Caki2 (cell line): ENCODE results near the gene CLEC4E. TPM values are rescaled to one million over a fixed set of nuclear protein-coding genes. Genes with fewer than 3 reads are reported as not detected.
"Not testable (repeated sequence)": the region's sequence is repeated elsewhere in the genome, so short reads cannot be mapped to it uniquely, and the experiment has no call there.

Experiments used
- DNase-seq: peaks from one replicate; pipeline ENCODE4 v3.0.0-alpha.2; 2015; ENCODE audit warnings: low read depth
- in situ Hi-C: cut with HindIII; loops from 2 replicates; pipeline ENCODE4 v1.10.0; 2016; ENCODE audit warnings: low sequenced_read_pairs, low pct_unique_long_range_greater_than_20kb, mixed read lengths
- total RNA-seq: library from RNA; depleted of rRNA; stranded (reverse); fragments of >200 nt; shearing (Covaris generic); gene quantifications from 2 replicates; pipeline ENCODE4 v1.2.3, GENCODE V29; 2014; ENCODE audit warnings: low replicate concordance; rRNA removed

CLEC4E gene, protein sequence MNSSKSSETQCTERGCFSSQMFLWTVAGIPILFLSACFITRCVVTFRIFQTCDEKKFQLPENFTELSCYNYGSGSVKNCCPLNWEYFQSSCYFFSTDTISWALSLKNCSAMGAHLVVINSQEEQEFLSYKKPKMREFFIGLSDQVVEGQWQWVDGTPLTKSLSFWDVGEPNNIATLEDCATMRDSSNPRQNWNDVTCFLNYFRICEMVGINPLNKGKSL
- 9.1 and 57.7 TPM in 2 replicates for total RNA-seq

DNA sequence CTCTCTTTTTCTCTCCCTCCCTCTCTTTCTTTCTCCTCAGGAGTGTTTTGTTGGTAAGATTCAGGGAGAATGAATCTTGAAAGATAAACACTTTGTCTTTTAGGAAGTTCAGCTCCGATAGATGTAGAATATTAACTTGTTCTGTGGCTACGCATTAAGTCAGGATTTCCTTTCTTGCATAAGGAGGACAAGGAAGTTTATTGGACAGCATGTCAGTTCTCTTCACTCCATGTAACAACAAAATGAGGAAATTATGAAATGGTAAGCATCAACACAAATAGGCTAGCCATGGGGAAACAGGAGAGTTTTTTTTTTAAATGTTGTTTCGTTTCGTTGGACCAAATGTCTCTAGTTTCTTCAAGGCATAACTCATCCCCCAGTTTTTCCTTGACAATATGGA is at the start of gene CLEC4E:
Gene CLEC4E (minus strand): TSS at position 75 of the 400 bp plus-strand sequence. CDS start 108 bp downstream, outside the sequence.
- DNase-seq, result peak; percentile 45
- in situ Hi-C loops, result not testable (repeated sequence)

DNA sequence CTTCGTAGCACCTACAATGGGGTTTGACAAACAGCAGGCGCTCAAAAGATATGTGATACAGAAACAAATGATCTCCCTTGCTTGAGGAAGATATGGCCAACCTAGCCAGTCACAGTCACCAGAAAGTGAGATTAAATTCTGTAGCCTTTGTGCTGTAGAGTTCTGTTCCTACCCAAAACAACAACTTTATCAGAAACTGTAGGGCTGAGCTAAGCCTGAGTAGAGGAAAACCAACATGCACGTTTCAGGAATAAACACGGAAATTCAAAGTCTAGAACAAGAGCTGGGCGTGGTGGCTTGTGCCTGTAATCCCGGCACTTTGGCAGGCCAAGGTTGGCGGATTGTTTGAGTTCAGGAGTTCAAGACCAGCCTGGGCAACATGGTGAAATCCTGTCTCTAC is 49.0 kb upstream of the CLEC4E start:
- in situ Hi-C loops, result no loop called here
- DNase-seq, result no peak

DNA sequence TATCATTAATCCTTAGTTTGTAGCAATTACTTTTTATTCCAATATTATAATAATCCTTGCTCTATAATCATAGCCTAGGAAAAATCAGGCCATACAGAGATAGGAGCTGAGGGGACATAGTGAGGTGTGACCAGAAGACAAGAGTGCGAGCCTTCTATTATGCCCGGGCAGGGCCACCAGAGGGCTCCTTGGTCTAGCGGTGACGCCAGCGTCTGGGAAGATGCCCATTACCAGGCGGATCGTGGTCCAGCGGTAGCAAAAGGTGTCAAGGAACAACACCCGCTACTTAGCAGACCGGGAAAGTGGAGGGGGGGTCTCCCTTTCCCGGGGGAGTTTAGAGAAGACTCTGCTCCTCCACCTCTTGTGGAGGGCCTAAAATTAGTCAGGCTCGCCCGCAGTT is 43.8 kb upstream of the CLEC4E start:
- in situ Hi-C loops, DNase-seq: not testable (repeated sequence)

DNA sequence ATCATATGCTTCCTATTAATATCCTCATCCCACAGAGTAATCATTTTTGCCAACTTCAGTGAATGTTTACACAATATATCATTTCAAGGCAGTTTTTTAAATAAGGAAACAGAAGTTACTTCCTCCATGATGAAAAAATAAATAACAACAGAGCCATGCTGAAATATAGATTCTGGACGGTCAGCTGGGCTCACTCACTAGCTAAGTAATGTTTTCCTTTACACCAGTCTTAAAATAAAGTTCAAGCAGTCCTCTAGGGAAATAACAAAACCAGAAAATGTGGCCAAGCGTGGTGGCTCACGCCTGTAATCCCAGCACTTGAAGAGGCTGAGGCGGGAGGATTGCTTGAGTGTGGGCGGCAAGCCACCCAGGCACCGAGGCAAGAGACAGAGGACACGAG is 43.3 kb upstream of the CLEC4E start:
- no peak for DNase-seq
- in situ Hi-C loops, result no loop called here

DNA sequence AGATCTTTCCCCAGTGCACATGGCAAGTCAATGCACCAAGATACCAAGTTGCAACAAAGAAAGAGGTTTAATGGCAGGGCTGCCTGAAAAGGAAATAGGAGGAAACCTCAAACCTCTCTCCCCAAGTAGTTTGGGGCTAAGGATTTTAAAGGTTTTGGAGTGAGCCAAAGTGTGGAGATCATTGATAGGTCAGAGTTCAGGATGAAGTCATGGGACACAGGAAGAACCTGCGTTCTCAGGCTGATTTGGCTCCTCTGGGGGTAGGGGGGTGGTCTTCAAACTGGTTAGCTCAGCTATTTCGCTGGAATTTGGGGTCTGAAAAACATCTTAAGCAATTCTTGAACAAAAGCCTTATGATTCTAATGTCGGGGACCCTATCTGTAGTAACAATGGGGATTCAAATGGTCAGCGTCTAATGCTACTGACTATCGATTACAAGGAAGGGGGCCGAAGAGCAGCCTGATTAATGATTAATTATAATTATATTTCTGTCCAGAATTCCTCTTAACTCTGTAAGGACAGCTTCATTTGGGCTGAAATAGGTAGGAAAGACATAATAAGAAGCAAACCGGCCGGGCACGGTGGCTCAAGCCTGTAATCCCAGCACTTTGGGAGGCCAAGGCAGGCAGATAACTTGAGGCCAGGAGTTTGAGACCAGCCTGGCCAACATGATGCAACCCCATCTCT is 40.5 kb upstream of the CLEC4E start:
- no peak for DNase-seq

DNA sequence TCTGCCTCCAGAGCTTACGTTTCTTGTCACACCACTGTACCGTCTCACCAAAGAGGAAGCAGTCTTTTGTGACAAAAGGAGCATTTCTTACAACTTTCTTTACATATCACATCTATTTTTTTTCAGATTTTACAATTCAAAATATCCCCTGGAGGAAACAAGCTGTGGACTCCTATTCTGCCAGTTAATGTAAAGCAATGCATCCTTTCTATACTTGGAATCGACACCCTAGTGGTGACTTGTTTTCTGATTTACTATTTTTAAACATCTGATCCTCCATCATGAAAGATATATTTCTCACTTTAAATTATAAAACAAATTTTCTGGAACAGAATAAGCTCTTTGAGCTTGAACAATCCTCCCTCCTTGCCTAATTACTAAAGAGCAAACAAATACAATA is 37.2 kb upstream of the CLEC4E start:
- in situ Hi-C loops, result no loop called here
- DNase-seq, result no peak

More for the DNA sequence above, 40.5 kb upstream of the CLEC4E start:
- in situ Hi-C loops, result no loop called here

DNA sequence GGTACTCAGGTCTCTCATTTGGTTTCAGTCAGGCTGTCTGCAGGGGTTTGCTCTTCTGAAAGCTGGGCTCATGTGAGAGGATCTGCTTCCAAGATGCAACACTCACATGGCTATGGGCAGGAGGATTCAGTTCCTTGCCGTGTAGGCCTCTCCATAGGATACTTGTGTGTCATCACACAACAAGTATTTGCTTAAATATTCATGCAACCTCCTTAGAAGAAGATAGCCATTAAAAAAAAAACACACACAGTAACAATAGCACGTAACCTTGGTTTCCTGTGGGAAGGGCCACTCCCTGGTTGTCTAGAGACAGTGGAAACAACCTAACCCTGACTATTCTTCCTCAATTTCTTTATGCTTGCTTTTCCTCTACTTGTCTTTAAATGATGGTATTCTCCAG is 31.8 kb upstream of the CLEC4E start:
- in situ Hi-C loops, result no loop called here
- no peak for DNase-seq

DNA sequence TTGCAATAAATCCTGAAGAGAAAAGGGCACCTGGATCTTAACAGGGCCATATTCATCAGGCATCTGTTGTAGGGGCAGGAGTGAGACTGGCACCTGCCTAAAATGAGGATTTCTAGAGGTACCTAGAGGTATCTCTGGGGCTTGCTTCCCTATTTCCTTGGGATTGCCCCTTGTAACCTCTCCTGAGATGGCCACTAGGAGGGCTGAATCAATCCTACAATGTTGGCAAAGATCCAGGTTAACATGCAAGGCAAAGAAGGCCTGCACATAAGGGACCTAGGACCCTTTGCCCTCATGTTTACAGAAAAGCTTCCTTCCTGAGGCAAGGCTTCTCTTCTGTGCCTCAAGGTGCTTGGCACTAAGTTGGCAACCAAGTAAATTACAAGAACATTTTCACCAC is 25.8 kb upstream of the CLEC4E start:
- in situ Hi-C loops, result no loop called here
- no peak for DNase-seq

DNA sequence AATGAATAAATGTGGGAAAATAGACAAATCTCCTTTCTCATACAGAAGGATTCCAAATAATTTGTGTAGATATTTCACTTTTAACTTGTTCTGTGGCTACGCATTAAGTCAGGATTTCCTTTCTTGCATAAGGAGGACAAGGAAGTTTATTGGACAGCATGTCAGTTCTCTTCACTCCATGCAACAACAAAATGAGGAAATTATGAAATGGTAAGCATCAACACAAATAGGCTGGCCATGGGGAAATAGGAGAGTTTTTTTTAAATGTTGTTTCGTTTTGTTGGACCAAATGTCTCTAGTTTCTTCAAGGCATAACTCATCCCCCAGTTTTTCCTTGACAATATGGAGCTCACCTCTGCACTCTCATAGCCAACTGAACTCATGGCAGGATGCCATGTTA is 25.3 kb upstream of the CLEC4E start:
- DNase-seq, result not testable (repeated sequence)

DNA sequence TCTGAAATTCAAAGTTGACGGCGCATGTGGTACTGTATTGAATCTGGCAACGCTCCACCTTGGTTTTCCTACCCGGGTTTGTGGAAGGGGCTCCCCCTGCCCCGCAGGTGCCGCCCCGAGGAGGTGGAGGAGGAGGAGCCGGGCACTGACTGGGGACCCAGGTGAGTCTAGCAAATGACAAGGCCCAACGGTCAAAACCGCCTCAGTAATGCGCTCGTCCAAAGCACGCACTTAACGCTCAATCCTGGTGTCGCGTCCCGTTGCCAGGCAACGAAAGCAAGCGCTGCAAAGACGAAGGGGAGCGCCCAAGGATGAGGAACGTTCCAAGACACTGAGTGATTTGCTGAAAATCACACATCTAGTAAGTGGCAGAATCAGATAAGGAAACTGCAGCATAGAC is 24.0 kb upstream of the CLEC4E start:
- in situ Hi-C loops, result no loop called here
- no peak for DNase-seq

More for the DNA sequence above, 25.3 kb upstream of the CLEC4E start:
- in situ Hi-C loops, result not testable (repeated sequence)

DNA sequence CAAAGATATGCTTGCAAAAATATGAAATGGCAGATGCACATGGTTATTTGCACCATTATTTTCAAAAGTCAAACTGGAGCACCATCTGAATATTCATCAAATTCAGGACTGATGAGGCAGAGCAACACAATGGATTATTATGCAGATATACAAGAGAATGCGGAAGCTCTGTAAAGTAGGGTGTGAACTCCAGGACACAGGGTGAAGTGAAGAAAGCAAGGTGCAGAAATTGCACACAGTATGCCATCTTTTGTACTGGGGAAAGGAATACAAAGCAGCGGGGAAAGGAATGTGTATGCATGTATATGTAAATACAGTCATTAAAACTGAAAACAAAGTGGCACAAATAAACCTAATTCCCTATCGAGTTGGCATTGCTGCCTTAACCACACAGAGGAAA is 22.7 kb upstream of the CLEC4E start:
- DNase-seq, result no peak
- in situ Hi-C loops, result no loop called here

DNA sequence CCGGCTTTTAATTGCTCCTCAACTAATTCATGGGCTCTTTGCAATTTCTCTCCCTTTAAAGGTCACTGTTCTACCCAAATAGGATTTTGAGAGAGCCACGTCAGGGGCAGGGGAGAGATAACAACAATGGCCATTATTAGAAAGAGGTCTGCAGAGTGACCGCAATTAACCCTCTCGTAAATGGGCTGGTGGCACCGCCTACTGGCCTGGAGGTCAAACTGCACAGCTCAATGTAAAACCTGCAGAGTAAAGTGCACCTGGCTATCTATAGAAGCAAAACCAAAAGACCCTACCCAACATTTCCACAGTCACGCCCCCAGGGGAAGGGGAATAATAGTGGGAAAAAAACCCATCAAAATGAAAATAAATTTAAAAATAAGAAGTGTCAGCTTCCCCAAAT is 21.6 kb upstream of the CLEC4E start:
- in situ Hi-C loops, result no loop called here

DNA sequence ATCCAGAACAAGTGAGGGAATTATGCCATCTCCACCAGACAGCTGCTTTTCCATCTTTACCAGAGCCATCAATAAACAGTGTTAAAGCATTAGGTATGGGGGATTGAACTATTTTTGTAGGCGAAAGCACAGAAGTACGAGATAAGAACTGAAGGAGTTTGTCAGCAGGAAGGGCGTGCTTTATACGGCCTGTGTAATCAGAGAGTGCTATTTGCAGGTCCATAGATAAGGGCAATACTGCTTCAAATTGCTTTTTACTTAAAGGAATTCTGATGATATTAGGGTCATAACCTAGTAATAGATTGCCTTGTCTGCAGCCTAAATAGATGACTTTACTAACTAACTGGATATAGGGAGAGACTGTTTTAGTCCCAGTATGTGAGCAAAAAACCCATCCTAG is 20.3 kb upstream of the CLEC4E start:
- no peak for DNase-seq
- in situ Hi-C loops, result no loop called here

More for the DNA sequence above, 21.6 kb upstream of the CLEC4E start:
- DNase-seq, result no peak

DNA sequence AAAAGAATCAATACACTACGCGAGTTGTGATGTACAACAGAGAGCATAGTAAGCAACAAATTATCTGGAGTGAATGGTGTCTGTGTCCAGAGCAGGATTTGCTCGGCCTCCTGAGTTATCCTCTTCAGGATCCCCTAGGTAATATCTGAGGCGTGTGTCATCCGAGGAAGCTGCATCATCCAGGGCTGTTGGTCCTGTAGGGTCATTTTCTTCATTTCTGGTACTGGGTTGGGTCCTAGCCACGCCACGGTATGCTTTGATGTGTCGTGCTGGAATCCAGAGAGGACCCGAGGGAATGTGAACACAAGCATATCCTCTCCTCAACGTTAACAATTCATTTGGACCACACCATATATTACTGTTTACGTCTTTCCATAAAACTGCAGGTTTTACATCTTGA is 19.0 kb upstream of the CLEC4E start:
- DNase-seq, result no peak
- in situ Hi-C loops, result no loop called here

DNA sequence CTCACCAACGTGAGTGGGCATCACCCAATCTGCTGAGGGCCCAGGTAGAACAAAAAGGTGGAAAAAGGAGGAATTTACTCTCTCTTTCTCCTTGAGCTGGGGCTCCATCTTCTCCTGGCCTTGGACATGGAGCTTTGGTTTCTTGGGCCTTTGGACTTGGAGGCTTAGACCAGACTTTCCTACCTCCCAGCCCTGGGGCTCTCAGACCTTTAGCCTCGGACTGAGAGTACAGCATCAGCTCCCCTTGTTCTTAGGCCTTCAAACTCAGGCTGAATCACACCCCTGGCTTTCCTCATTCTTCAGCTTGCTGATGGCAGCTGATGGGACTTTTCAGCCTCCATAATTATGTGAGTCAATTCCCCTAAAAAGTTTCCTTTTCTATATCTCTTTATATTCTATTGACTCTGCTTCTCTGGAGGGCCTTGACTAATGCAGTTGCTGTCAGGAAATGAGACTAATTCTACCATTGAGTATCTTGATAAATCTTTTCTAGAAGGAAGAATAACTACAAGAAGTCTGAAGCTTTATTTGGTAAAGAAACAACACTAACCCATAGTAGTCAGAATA is 15.9 kb upstream of the CLEC4E start:
- in situ Hi-C loops, result no loop called here
- no peak for DNase-seq

DNA sequence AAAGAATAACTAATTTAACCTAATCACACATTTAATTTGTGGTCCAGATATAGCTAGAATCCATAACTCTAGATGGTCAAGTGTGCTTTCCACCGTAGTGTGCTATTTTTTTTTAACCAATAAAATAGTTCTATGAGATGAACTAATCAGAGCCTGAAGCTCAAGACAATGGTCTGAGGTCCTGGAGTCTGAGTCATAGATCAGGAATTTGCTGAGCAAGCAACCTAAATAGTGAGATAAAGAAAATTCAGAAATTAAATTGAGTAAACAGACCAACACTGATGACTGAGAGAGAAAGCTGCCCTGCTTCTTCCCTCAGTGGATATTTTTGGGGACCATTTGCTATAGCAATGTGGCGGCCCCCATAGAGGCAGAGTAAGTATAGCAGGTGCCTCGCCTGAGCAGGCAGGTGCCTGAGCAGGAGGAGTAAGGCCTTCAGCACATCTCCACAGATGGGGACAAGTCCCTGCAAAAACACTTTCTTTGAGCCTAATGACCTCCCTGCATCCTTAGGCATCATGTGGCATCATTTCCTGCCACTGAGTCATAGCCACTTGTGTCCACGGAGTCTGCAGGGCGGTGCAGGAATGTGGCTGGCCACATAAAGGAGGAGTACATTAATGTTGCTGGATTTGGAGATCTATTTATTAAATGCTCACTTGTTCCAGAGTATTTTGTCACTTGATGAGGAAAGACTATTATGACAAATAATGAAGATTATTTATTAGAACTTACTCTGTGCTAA is 13.9 kb upstream of the CLEC4E start:
- in situ Hi-C loops, result no loop called here

DNA sequence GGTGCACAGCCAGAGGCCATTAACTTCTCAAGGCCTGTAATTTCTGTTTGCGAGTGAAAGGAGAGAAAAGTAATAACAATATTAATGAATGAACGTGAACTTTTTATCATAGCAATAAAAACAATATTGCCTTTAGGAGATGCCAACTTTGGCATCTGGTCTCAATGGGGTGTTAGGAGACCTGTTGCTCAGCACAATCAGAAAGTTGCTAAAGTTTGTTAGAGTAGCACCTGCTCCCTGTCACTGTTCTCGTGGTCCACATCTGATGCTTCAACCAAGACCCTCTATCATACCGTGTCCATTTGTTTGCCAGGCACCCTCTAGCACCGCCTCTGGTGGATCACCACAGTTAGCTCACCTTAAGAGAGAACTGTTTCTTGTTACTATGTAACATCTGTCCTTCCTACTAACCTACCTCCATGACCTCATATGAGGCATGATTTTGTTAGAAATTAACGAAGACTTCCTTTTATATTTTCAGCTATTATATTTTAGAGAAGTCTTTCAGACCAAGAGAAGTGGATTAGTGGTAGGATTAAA is 12.5 kb upstream of the CLEC4E start:
- in situ Hi-C loops, result no loop called here
- no peak for DNase-seq

More for the DNA sequence above, 13.9 kb upstream of the CLEC4E start:
- DNase-seq, result peak; percentile 41

DNA sequence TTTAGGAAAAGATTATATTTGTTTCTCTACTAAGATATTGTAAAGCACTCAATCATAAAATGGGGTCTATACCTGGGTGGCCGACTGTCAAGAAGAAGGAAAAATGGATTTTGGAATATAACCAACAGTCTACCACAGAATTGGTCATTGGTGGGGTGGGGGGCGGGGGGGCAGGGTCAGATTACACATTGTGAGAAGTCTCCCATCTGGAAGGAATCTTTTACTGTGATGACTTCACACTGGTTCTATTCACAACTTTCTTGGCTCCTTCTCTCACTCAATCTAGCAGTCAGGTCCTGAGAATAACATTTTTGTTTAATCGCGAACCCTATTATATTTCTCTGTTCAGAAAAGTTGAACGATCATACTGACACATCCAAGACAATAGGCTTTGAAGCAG is 8.7 kb upstream of the CLEC4E start:
- no peak for DNase-seq
- in situ Hi-C loops, result no loop called here

DNA sequence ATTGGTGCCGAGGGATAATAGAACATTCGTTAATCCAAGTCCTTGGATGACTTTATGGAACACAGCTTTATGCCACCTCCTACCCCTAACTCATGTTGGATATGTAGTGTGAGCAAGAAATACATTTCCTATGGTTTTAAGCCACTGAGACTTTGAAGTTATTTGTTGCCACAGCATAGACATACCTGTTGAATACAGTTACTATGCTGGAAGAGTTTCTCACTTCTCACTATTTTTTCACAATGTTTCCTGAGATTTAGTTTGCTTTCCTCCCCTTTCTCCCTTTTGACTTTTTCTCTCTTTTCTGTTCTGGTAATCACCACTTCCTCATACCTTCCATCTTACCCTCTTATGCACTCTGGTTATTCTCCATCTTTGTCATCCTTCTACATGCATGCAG is 7.5 kb upstream of the CLEC4E start:
- no peak for DNase-seq
- in situ Hi-C loops, result no loop called here
